ENCODE data around the gene S100A12. TPM values are rescaled to one million over a fixed set of nuclear protein-coding genes. Genes with fewer than 3 reads are reported as not detected.

Gene S100A12
- polyA plus RNA-seq, 3 donors = 6.1 to 551 (median 150) TPM

DNA sequence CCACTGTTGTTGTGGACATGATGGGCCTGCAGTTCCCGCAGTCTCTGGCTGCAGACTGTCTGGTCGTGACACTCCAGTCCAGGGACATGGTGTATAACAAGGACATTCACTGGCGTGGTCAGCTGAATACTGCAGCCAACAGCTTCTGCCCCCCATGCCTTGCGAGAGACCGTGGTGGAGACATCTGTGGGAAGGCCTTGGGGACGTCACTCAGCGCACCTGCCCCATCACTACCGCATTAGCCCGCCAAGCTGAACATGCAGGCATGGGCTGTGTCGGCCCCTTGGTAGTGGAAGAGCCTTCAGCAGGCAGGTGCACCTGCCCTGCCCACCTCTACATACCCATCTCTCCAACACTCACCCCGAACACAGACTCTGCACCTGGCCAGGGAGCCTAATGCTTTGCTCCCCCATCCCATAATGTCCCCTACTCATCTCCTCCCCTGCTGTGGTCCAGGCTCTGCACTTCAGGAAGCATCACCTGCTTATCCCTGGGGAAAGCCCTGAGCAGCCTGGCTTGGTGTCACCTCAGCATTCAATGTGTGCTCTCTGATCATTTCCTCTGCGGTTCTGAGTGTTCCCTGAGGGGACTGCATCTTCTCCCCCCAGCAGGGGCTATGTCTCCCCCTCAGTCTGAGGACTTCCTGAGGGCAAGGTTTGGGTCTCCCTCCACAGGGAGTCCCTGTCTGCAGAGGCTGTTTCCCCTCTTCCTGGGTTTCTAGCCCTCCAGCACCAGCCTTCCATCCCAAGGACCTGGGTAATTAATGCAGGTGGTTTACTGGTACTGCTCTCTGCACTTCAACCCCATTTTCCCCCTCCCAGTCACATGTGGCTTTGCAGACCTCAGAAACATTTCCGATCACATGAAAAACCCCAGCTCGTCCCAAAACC, 30.0 kb downstream of the S100A12 start:
- H3K27ac ChIP-seq (ENCODE audit: low read depth, low read length) = no peak overlapping the region
- WGBS, 3 donors = 71 to 73% (median 72%) methylated on average over 14 of the region's 14 CpGs

DNA sequence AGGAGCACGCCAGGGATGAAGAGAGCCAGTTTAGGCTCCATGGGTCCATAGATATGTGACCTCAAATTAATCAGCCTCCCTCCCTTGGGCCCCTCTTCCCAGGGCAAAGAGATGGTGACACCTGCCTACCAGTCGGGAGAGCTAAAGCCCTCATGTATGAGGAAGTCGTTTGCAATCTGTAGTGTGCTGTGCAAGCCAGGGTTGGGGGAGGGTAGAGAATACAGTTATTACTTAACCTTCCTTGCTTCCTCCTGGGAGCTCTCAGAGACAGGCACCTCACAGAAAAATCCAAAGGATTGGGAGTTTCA, 30.7 kb downstream of the S100A12 start:
- no peak overlapping the region for H3K27ac ChIP-seq (ENCODE audit: low read depth, low read length)
- 28 to 43% (median 35%) methylated on average over 3 of the region's 3 CpGs for WGBS, 3 donors

DNA sequence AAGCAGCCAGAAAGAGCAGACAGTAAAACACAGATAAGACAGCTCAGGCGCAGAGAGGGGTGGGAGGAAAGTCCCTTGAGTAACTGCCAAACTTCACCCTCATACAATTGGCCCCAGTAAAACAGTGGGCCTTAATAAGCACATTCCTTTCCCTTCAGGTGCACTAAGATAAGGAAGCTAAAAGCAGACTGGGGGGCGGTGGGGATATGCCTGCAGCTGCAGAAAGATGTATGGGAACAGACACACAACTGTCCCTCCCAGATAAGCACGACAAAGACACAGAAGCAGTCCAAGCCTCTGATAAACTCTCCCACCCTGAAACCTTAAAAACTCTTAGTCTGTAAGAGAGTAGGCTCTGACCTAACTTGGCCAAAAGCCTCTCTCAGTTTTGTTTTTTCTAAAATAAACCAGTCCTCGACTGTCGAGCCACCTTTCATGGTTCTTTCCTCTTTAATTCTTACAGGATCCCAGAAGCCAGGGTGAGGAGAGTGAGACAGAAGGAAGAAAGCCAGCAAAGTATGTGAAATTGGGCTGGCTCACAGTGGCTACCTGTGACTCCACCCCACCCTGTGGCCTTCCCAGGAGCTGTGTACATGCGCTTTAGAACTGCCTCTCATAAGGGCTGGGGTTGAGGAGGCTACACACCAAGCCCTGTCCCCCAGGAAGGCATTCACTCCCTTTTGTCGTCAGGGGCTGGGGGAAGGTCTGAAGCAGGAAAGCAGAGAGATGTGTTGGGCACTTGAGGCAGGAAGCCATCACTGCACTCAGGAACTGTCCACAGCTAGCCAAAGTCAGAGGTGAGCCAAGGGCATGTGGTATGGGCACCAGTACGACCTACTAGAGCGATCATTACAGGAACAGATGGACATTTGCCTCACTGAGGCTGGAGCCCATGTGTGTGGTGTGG, 31.4 kb downstream of the S100A12 start:
- H3K27ac ChIP-seq (ENCODE audit: low read depth, low read length) = no peak overlapping the region
- WGBS, 3 donors = 30 to 40% (median 33%) methylated on average over 9 of the region's 9 CpGs

DNA sequence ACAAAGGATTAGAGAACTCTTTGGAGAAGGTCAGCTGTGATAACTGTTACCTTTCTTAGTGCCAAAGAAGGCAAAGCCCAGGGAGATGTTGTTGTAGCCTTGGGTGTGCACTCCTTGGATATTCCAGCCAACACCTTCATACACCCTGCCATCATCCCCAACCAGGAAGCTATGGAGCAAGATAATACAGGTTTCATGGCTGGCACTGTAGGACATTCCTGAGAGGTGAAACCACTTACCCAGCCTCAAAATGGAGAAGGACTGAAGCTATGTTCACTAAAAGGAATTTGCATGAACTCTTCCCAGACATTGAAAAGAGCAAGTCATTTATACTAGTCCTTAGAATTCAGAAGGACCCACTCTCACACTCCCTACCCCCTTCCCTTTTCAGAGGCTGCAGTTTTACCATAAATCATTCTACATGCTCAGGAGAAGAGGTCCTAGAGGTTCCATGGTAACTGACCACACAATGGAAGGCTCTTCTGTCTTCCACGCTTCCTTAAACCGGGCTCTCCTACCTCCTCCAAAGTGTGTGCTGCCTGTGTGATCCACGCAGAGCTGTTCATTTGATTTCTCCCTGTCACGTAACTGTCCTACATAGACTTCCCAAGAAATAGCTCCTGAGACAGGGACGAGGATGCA, 32.3 kb downstream of the S100A12 start:
- H3K27ac ChIP-seq (ENCODE audit: low read depth, low read length) = no peak overlapping the region
- WGBS, 3 donors = 25 to 32% (median 30%) methylated on average over 5 of the region's 5 CpGs

DNA sequence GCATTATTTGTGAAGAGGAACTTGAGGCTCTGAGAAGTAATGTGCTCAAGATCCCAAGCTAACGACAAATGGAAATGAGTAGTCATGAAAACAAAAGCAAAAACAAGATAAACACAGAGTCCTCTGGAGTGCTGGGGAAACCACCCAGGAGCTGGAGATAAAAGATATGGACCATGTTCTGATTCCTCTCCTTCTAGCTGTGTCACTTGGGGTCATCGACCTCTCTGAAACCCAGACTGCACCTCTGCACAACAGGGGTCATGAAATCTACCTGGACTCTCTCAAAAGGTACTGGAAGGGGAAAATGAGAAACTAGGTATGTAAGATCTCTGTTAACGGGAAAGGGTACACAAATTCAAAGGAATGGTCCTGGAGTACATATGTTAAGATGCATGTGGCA, 33.2 kb downstream of the S100A12 start:
- H3K27ac ChIP-seq (ENCODE audit: low read depth, low read length) = no peak overlapping the region
- 73 to 79% (median 74%) methylated on average over 3 of the region's 3 CpGs for WGBS, 3 donors

DNA sequence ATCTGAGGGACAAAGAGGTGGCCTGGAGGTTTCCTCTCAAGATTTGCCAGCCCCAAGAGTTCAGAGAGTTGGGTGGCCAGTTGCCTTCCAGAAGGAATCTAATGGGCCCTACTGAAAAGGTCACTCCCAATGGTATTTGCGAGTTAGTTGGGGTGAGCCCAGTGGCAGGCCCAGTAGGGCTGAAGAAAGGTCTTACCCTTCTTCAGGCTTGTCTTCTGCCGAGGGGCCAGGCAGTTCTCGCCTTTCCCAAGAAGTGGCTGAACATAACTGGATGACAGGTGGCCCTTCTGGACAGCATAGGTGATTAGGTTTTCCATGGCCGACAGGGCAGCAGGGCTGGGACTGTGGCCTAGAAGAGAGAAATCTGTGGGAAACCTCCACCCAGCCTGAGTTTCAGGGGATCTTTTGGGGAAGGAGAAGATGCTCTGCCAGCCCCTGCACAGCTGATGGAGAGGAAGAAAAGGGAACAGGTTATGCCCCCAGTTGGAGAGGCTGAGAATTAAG, 33.9 kb downstream of the S100A12 start:
- no peak overlapping the region for H3K27ac ChIP-seq (ENCODE audit: low read depth, low read length)
- 85 to 96% (median 90%) methylated on average over 4 of the region's 4 CpGs for WGBS, 3 donors

DNA sequence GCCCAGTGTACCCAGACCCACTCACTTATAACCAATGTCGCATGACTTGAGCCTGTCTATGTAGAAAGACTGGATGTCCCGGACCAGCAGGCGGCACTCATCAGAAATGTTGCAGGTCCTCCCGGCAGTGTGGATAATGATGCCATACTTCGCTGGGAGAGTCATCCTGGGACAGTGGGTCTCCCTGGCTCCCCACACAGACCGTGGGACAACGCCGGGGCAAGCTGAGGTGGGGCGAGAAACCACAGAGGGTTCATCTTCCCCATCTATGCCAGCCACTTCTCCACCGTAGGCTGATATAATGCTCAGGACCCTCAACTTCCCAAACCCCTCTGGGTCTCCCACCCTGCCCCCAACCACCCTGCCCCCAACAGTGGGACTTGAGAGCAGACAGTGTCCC, 35.1 kb downstream of the S100A12 start:
- 76 to 90% (median 86%) methylated on average over 10 of the region's 10 CpGs for WGBS, 3 donors

DNA sequence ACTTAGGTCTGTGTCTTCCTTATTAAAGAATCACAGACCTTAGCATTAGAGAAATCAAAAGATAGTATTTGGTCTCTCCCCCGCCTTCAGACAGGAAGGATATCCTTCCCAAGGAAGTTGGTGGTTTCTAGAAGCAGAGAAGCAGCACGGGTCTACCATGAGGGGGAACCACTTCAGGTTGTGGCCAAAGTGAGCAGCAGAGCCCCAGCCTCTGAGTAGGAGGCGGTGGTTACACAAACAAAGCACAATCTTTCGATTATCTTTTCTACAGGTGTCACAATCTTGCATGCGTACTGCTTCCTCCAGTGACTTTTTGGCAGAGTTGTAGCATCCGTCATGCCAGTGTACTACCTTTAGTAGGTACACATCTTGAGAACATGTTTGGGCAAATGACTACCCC, 35.6 kb downstream of the S100A12 start:
- H3K27ac ChIP-seq (ENCODE audit: low read depth, low read length) = no peak overlapping the region
- 44 to 59% (median 48%) methylated on average over 6 of the region's 6 CpGs for WGBS, 3 donors

More for the DNA sequence above, 35.1 kb downstream of the S100A12 start:
- H3K27ac ChIP-seq (ENCODE audit: low read depth, low read length) = no peak overlapping the region

DNA sequence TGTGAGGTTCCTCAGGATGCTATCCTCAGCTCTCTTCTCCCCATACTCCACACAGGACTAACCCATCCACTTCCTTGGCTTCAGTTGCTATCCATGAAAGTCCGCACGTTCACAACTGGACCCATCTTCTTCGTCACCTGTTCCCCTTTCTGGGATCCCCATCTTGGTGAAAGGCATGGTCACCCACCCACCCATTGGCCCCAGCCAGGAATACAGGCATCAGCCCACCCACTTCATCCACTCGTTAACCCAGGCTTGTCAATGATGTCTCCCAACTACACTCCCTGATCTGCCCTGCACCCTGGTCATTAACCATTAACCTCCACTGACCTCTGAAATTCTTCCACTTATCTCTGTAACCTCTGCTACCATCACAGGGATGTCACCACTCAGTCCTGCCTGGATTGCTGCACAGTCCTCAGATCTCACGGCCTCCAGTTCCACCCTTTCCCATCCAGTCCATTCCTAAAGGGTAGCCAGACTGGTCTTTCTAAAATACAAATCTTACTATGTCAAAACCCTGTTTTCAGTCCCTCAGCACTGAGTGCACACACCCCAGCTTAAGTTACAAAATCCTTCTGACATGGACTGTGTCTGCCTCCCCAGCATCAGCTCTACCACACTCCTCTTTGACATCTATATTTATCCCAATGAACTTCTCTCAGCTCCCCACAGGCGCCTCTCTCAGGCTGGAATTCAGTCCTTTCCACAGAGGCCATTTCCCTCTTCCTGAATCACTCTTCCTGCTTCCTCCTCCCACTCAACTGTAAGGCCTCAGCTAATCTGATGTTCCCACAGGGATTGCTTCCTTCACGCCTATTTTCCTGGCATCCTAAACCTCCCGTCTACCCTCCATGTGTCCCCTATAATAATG, 37.2 kb downstream of the S100A12 start:
- 50 to 75% (median 75%) methylated on average over 8 of the region's 8 CpGs for WGBS, 3 donors
- no peak overlapping the region for H3K27ac ChIP-seq (ENCODE audit: low read depth, low read length)

DNA sequence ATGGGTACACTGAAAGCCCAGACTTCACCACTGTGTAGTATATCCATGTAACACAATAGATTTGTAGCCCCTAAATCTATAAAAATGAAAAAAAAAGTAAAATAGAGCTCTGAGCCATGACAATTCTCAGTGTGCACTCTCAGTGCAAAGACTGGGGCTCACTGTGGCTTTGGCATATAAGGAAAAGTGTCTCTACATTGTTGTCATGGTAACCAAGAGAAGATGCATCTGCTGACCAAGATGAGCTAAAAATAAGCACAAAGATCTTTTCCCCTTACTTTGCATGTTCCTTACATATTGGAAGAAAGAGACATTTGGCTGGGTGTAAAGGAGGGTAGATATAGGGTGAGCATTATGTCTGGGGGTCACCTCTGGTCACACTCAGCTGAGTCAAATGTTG, 38.8 kb downstream of the S100A12 start:
- no peak overlapping the region for H3K27ac ChIP-seq (ENCODE audit: low read depth, low read length)

DNA sequence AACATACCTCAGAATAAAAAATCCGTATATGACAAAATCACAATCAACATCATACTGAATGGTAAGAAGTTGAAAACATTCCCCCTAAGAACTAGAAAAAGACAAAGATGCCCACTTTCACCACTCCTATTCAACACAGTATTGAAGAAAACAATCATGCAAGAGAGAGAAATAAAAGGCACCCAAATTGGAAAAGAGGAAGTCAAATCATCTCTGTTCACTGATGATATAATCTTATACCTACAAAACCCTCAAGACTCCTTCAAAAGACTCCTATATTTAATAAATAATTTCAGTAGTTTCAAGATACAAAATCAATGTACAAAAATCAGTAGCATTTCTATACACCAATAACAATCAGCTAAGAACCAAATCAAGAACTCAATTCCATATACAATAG, 41.5 kb downstream of the S100A12 start:
- H3K27ac ChIP-seq (ENCODE audit: low read depth, low read length) = no peak overlapping the region
- WGBS, 3 donors = 85 to 91% (median 91%) methylated on average over 1 of the region's 1 CpG

DNA sequence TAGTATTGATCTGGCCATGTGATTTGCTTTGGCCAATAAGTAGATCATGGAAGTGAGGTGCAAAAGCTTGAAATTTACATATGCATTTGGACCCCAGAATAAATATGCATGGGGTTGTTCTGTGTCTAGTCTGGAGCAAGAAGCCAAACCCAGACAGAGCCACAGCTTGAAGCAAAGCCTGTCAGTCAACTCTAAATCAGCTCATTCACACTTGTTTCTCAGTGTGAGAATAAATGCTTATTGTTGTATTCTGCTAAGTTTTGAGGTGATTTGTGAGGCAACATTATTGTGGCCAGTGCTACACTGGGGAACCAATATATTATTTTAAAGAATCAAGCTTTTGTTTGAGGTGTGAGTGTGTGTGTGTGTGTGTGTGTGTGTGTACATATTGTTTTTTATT, 50.5 kb downstream of the S100A12 start:
- H3K27ac ChIP-seq (ENCODE audit: low read depth, low read length) = no peak overlapping the region

Other genes starting within 250 kb of the S100A12 start
- not detected for gene SPRR2G, start 224.7 kb downstream of the S100A12 start, polyA plus RNA-seq
- gene LELP1, start 172.2 kb downstream of the S100A12 start, polyA plus RNA-seq = not detected
- gene PRR9, start 158.0 kb downstream of the S100A12 start, polyA plus RNA-seq = 1 to 10 TPM in 1 of 3 donors, not detected in 2; 1.0 TPM
- not detected for gene LORICRIN, start 115.9 kb downstream of the S100A12 start, polyA plus RNA-seq
- gene PGLYRP3, start 62.7 kb downstream of the S100A12 start, polyA plus RNA-seq = not detected
- not detected for gene PGLYRP4, start 26.8 kb downstream of the S100A12 start, polyA plus RNA-seq
- 1,000 to 10,000 TPM in 2 of 3 donors, 100 to 1,000 TPM in 1; 139 to 5,641 (median 2,681) TPM for gene S100A9, start 17.8 kb downstream of the S100A12 start, polyA plus RNA-seq
- gene S100A8, start 15.5 kb upstream of the S100A12 start, polyA plus RNA-seq = 1,000 to 10,000 TPM in 2 of 3 donors, 10 to 100 TPM in 1; 51.8 to 2,570 (median 1,218) TPM
- gene S100A7A, start 40.9 kb upstream of the S100A12 start, polyA plus RNA-seq = not detected
- under 1 TPM in 1 of 3 donors, not detected in 2; 0.76 TPM for gene S100A7, start 85.0 kb upstream of the S100A12 start, polyA plus RNA-seq
- 1,000 to 10,000 TPM in 2 of 3 donors, 100 to 1,000 TPM in 1; 125 to 3,055 (median 1,599) TPM for gene S100A6, start 160.4 kb upstream of the S100A12 start, polyA plus RNA-seq
- under 1 TPM in 1 of 3 donors, not detected in 2; 0.90 TPM for gene S100A5, start 165.3 kb upstream of the S100A12 start, polyA plus RNA-seq
- gene S100A4, start 170.2 kb upstream of the S100A12 start, polyA plus RNA-seq = 1,000 to 10,000 TPM in 1 of 3 donors, 100 to 1,000 TPM in 1, 10 to 100 TPM in 1; 46.0 to 3,087 (median 447) TPM
- 1 to 10 TPM in 2 of 3 donors, under 1 TPM in 1; 0.37 to 7.2 (median 7.0) TPM for gene S100A3, start 173.6 kb upstream of the S100A12 start, polyA plus RNA-seq
- 1 to 10 TPM in 2 of 3 donors, under 1 TPM in 1; 0.52 to 4.4 (median 2.1) TPM for gene S100A2, start 190.2 kb upstream of the S100A12 start, polyA plus RNA-seq
- 100 to 1,000 TPM in 2 of 3 donors, 10 to 100 TPM in 1; 30.9 to 175 (median 160) TPM for gene S100A16, start 237.5 kb upstream of the S100A12 start, polyA plus RNA-seq
- 10 to 100 TPM in 1 of 3 donors, 1 to 10 TPM in 2; 1.6 to 12.9 (median 9.7) TPM for gene S100A14, start 240.7 kb upstream of the S100A12 start, polyA plus RNA-seq